Transverse colon (tissue), 4 donors: ENCODE measurements around the gene ORMDL2. TPM values are rescaled to one million over a fixed set of nuclear protein-coding genes. Genes with fewer than 3 reads are reported as not detected.
"Not testable (repeated sequence)": the region's sequence is repeated elsewhere in the genome, so short reads cannot be mapped to it uniquely, and the experiment has no call there.

Source experiments
- DNase-seq: peaks from one replicate; pipeline ENCODE4 v3.0.0-alpha.2; 2019
- H3K27ac ChIP-seq, 4 donors: fragments of 200-600 bp; sonication (generic); 2 replicates each; pipeline ENCODE4 v1.5.1; 2016 to 2018; ENCODE audit warnings: inconsistent platforms in 4 of 4
- H3K27me3 ChIP-seq: fragments of 200-600 bp; sonication (generic); 2 replicates; pipeline ENCODE4 v1.5.1; 2017; ENCODE audit warnings: inconsistent platforms
- H3K36me3 ChIP-seq, 4 donors: fragments of 200-600 bp; sonication (generic); 2 replicates each; pipeline ENCODE4 v1.5.1; 2017 to 2019; ENCODE audit warnings: inconsistent platforms in 4 of 4
- H3K4me1 ChIP-seq, 4 donors: fragments of 200-600 bp; sonication (generic); 2 replicates each; pipeline ENCODE4 v1.5.1; 2017 to 2020; ENCODE audit warnings: inconsistent platforms in 4 of 4
- H3K4me3 ChIP-seq, 4 donors: fragments of 200-600 bp; sonication (generic); 1 replicate in 1 of 4; 2 replicates in 3 of 4; pipeline versions ENCODE4 v1.5.1 to v1.6.1; 2017 to 2019; ENCODE audit warnings: inconsistent platforms in 4 of 4
- H3K9me3 ChIP-seq, 2 donors: fragments of 200-600 bp; sonication (generic); 2 replicates each; pipeline ENCODE4 v1.5.1; 2017 to 2019; ENCODE audit warnings: inconsistent platforms in 2 of 2
- CTCF ChIP-seq, 5 experiments: fragments of 200-600 bp in 3 of 5; fragments of 450-650 bp in 2 of 5; sonication (generic) in 3 of 5; IDR thresholded peaks; 1 replicate in 2 of 5; 2 replicates in 3 of 5; pipeline ENCODE4 v1.5.1; 2016 to 2017; ENCODE audit warnings: antibody characterized with exemption in 5 of 5, inconsistent platforms in 3 of 5, mild to moderate bottlenecking in 2 of 5, moderate library complexity in 1 of 5
- EP300 ChIP-seq: sonication (generic); formaldehyde crosslinking; IDR thresholded peaks from one replicate; pipeline ENCODE4 v1.6.1; 2017; ENCODE audit warnings: antibody characterized with exemption, low read depth
- POLR2A ChIP-seq: fragments of 450-650 bp; IDR thresholded peaks from one replicate; pipeline ENCODE4 v1.6.1; 2016; ENCODE audit warnings: antibody characterized with exemption, mild to moderate bottlenecking, moderate library complexity
- POLR2AphosphoS5 ChIP-seq, 3 donors: sonication (generic); formaldehyde crosslinking; IDR thresholded peaks; one replicate each; pipeline ENCODE4 v1.6.1; 2016; ENCODE audit warnings: antibody characterized with exemption in 3 of 3
- WGBS, 2 donors: methylation state at CpG; one replicate each; pipeline ENCODE4 v1.1.5; 2018; ENCODE audit warnings: low coverage in 1 of 2; 5-methylcytosine and 5-hydroxymethylcytosine counted together
- in situ Hi-C, 4 donors: fragments of 200-750 bp; cut with MboI; loops; one replicate each; pipeline versions ENCODE4 v1.15.0 to v1.15.1; 2017; ENCODE audit warnings: low sequenced_read_pairs in 3 of 4, low pct_ligation_motif_present in 1 of 4, low pct_unique_long_range_greater_than_20kb in 1 of 4
- intact Hi-C: fragments of 100-400 bp; cut with DNase I; formaldehyde crosslinking; loops from one replicate; pipeline ENCODE4 v1.15.1; 2023; ENCODE audit warnings: low total_unique reads
- total RNA-seq, 4 donors: library from RNA; depleted of rRNA; stranded (reverse); fragments of >200 nt; gene quantifications; one replicate each; pipeline ENCODE4 v1.1.0, GENCODE V29; 2016

Gene ORMDL2
- total RNA-seq, 4 donors from 2014 or later = 3.7 to 40.3 (median 21.7) TPM

GRCh38 chr12:55829967-55830600, 12.2 kb downstream of the ORMDL2 start:
- DNase-seq = peak; percentile 64
- intact Hi-C loops (loop anchor here (5.0 to 10.0 kb wide), 2 partner anchors 85 to 97 kb away; partner anchors contain the start of genes GDF11 and PYM1), in situ Hi-C loops (no loop called here)
- no peaks in the 10 kb centered on the region for H3K27me3 ChIP-seq
- peaks cover 6 to 52% (median 36%) of the 10 kb centered on the region in 4 donors for H3K4me1 ChIP-seq
- no peaks in the 10 kb centered on the region for H3K36me3 ChIP-seq
- H3K4me3 ChIP-seq = peak overlapping the region; percentile 62 to 85 (median 82)
- no peaks in the 10 kb centered on the region for H3K9me3 ChIP-seq
- 1% methylated on average over 37 of the region's 37 CpGs; no CpG with 5 or more reads in 1 of the 2 donors for WGBS, 2 donors
- no peak for TF ChIP-seq POLR2AphosphoS5 (IDR thresholded peaks at IDR 0.05)
- peak; percentile 34 for TF ChIP-seq POLR2A
- TF ChIP-seq CTCF (IDR thresholded peaks at IDR 0.05) = no peak
- no peak for TF ChIP-seq EP300
- peak overlapping the region; percentile 95 to 97 (median 96) for H3K27ac ChIP-seq

GRCh38 chr12:55830601-55831446, 13.0 kb downstream of the ORMDL2 start:
- TF ChIP-seq POLR2A (peak; percentile 75), POLR2AphosphoS5 (IDR thresholded peaks at IDR 0.05) (peak; percentile 81 to 90 (median 89)), CTCF (IDR thresholded peaks at IDR 0.05) (no peak)
- DNase-seq = peak; percentile 84
- Histone ChIP-seq H3K36me3 (no peaks in the 10 kb centered on the region), H3K4me3 (peak overlapping the region; percentile 62 to 85 (median 82)), H3K4me1 (peaks cover 6 to 49% (median 33%) of the 10 kb centered on the region in 4 donors), H3K9me3 (no peaks in the 10 kb centered on the region), H3K27me3 (no peaks in the 10 kb centered on the region), H3K27ac (peak overlapping the region; percentile 95 to 97 (median 96))
- 0 to 4% methylated on average over 1 to 23 of the region's 23 CpGs for WGBS, 2 donors
- in situ Hi-C loops = no loop called here
- intact Hi-C loops = loop anchor here (5.0 kb wide), 1 partner anchor 96 kb away; the partner anchor contains the start of gene PYM1

GRCh38 chr12:55831447-55831815, 13.6 kb downstream of the ORMDL2 start:
- no peak for DNase-seq
- H3K4me1 ChIP-seq = peaks cover 6 to 43% (median 30%) of the 10 kb centered on the region in 4 donors
- peak overlapping the region; percentile 62 to 85 (median 82) for H3K4me3 ChIP-seq
- H3K36me3 ChIP-seq = no peaks in the 10 kb centered on the region
- H3K27ac ChIP-seq = peak overlapping the region; percentile 95 to 97 (median 96)
- TF ChIP-seq CTCF (IDR thresholded peaks at IDR 0.05) = no peak
- no peak for TF ChIP-seq POLR2A
- no peak for TF ChIP-seq EP300
- TF ChIP-seq POLR2AphosphoS5 (IDR thresholded peaks at IDR 0.05) = no peak
- intact Hi-C loops (loop anchor here (5.0 kb wide), 1 partner anchor 96 kb away; the partner anchor contains the start of gene PYM1), in situ Hi-C loops (no loop called here)
- H3K9me3 ChIP-seq = no peaks in the 10 kb centered on the region
- H3K27me3 ChIP-seq = no peaks in the 10 kb centered on the region
- WGBS, 2 donors = 24 to 38% methylated on average over 1 of the region's 1 CpG

- Histone ChIP-seq H3K9me3 (no peaks in the 10 kb centered on the region), H3K27me3 (no peaks in the 10 kb centered on the region), H3K4me3 (no peak overlapping the region), H3K4me1 (peaks cover 6 to 28% (median 18%) of the 10 kb centered on the region in 4 donors), H3K36me3 (no peaks in the 10 kb centered on the region), H3K27ac (no peak overlapping the region)
- in situ Hi-C loops (no loop called here), intact Hi-C loops (loop anchor here (5.0 kb wide), 1 partner anchor 94 kb away; the partner anchor contains the start of gene PYM1)
- TF ChIP-seq EP300 = no peak
- TF ChIP-seq CTCF (IDR thresholded peaks at IDR 0.05) = no peak
- no peak for TF ChIP-seq POLR2AphosphoS5 (IDR thresholded peaks at IDR 0.05)
- TF ChIP-seq POLR2A = no peak
- no peak for DNase-seq
- 93% methylated on average over 10 of the region's 10 CpGs; no CpG with 5 or more reads in 1 of the 2 donors for WGBS, 2 donors
These were observed 15.2 kb downstream of the ORMDL2 start for GRCh38 chr12:55833056-55833455.

GRCh38 chr12:55834400-55834799, 16.6 kb downstream of the ORMDL2 start:
- DNase-seq, H3K27ac ChIP-seq, H3K4me3 ChIP-seq, in situ Hi-C loops, H3K9me3 ChIP-seq, H3K27me3 ChIP-seq, H3K36me3 ChIP-seq: not testable (repeated sequence)
- intact Hi-C loops = loop anchor here (5.0 kb wide), 1 partner anchor 93 kb away; the partner anchor contains the start of gene PYM1
- H3K4me1 ChIP-seq = peaks cover 6 to 18% (median 9%) of the 10 kb centered on the region in 4 donors
- WGBS, 2 donors = 96% methylated on average over 6 of the region's 6 CpGs; no CpG with 5 or more reads in 1 of the 2 donors
